ENCODE data around the gene STPG3. TPM values are rescaled to one million over a fixed set of nuclear protein-coding genes. Genes with fewer than 3 reads are reported as not detected.

STPG3 gene
- total and polyA plus RNA-seq, 2 of the 13 experiments (the other 11 are each of a cell fraction or from before 2014, with no cell fraction given) = not detected

DNA sequence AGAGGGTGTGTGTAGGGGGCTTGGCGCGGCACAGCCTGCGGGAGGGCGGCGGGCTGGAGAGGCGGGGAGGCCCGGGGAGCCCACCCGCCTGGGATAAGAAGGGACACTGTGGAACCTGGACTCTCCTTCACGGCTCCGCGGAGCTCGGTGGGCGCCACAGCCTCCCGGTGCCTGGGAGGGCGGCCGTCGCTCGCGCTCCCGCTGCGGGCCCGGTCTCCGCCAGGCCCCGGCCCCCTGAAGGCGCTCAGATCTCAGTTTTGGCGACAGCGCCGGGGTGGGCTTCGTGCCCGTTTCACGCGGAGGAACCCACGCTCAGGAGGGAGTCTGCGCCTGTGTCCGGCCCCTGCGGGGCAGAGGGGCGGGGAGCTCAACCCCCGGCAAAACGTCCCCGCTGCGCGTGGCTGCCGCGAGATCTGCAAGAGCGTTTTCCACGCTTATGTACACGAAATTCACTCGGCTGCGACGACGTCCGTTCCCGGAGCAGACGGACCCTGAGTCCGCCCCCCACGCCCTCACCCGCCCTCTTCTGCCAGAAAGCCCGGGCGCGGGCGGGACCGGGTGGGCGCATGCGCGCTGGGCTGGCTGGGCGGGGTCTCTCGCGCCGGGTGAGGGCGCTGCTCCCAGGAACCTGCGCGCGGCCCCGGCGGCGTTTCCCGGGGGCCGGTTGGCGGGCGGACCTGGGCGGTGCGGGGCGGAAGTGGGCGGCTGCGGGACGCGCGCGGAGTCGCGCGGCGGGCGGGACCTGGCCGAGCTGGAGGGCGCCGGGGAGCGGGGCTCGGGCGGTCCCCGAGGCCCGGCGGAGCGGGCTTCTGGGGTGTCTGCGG, 3.8 kb downstream of the STPG3 start, which contains the start of gene NELFB (continued):
- TF ChIP-seq PRDM10 (CRISPR knock-in tag; IDR thresholded peaks at IDR 0.05; ENCODE audit: low read depth) = no peak
- TF ChIP-seq ZBTB38 (CRISPR knock-in tag; IDR thresholded peaks at IDR 0.05) = no peak
- no peak for TF ChIP-seq ZNF292 (CRISPR knock-in tag; IDR thresholded peaks at IDR 0.05; ENCODE audit: borderline replicate concordance, low read depth)
- no peak for TF ChIP-seq TCF12 (IDR thresholded peaks at IDR 0.05)
- no peak; the same call in 1 of the 2 replicates for TF ChIP-seq TCF12 (CRISPR knock-in tag; IDR thresholded peaks at IDR 0.05)
- no peak for TF ChIP-seq MBNL3 (CRISPR knock-in tag; conservative IDR thresholded peaks at IDR 0.05)
- no peak for TF ChIP-seq HIVEP1 (CRISPR knock-in tag; IDR thresholded peaks at IDR 0.05)
- TF ChIP-seq ZNF331 (CRISPR knock-in tag; IDR thresholded peaks at IDR 0.05) = 0 out of 2 replicates have a peak, but pooled peaks have one; percentile 1
- TF ChIP-seq CENPT (CRISPR knock-in tag; IDR thresholded peaks at IDR 0.05; ENCODE audit: low read depth) = no peak
- no peak for TF ChIP-seq ZNF556 (CRISPR knock-in tag; IDR thresholded peaks at IDR 0.05; ENCODE audit: borderline replicate concordance)
- TF ChIP-seq ZNF564 (CRISPR knock-in tag; IDR thresholded peaks at IDR 0.05) = no peak
- no peak; a peak in 1 of 4 replicates for TF ChIP-seq KLF16 (CRISPR knock-in tag; IDR thresholded peaks at IDR 0.05)
- TF ChIP-seq ZBTB21 (CRISPR knock-in tag; IDR thresholded peaks at IDR 0.05) = no peak
- TF ChIP-seq, protein P1, sequence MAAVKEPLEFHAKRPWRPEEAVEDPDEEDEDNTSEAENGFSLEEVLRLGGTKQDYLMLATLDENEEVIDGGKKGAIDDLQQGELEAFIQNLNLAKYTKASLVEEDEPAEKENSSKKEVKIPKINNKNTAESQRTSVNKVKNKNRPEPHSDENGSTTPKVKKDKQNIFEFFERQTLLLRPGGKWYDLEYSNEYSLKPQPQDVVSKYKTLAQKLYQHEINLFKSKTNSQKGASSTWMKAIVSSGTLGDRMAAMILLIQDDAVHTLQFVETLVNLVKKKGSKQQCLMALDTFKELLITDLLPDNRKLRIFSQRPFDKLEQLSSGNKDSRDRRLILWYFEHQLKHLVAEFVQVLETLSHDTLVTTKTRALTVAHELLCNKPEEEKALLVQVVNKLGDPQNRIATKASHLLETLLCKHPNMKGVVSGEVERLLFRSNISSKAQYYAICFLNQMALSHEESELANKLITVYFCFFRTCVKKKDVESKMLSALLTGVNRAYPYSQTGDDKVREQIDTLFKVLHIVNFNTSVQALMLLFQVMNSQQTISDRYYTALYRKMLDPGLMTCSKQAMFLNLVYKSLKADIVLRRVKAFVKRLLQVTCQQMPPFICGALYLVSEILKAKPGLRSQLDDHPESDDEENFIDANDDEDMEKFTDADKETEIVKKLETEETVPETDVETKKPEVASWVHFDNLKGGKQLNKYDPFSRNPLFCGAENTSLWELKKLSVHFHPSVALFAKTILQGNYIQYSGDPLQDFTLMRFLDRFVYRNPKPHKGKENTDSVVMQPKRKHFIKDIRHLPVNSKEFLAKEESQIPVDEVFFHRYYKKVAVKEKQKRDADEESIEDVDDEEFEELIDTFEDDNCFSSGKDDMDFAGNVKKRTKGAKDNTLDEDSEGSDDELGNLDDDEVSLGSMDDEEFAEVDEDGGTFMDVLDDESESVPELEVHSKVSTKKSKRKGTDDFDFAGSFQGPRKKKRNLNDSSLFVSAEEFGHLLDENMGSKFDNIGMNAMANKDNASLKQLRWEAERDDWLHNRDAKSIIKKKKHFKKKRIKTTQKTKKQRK (IDR thresholded peaks at IDR 0.05; ENCODE audit: low read length) = no peak
- TF ChIP-seq NFIB (CRISPR knock-in tag; IDR thresholded peaks at IDR 0.05; ENCODE audit: borderline replicate concordance) = no peak
- peak; percentile 66; the same call in 1 of the 2 replicates for TF ChIP-seq ARID4A (CRISPR knock-in tag; IDR thresholded peaks at IDR 0.05; ENCODE audit: borderline replicate concordance)

Data from HepG2 (cell line).